COR-L47 (cell line): ENCODE measurements around the gene C16orf82.

Source experiments
- DNase-seq: peaks from one replicate; lab custom pipeline; 2025; lab: John Stamatoyannopoulos, UW

C16orf82 gene

DNA sequence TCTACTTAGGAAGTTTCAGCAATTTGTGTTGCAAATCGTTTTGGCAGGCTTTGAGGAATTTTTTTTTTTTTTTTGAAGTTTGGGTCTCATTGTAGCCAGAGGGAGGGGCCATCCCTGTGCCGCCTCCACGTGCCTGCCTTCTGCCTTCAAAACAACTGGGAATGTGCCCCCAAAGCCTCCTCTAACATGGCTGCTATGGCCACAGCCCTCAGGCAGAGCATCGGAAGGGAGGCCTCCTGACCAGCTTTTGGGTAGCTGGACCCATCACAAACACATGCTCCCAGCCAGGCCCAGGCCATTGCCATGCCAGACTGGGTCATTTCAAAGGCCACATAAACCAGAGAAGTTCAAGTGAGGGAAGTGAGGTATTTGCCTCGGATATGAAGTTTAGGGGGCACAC, 21.5 kb downstream of the C16orf82 start:
- no peak for DNase-seq

DNA sequence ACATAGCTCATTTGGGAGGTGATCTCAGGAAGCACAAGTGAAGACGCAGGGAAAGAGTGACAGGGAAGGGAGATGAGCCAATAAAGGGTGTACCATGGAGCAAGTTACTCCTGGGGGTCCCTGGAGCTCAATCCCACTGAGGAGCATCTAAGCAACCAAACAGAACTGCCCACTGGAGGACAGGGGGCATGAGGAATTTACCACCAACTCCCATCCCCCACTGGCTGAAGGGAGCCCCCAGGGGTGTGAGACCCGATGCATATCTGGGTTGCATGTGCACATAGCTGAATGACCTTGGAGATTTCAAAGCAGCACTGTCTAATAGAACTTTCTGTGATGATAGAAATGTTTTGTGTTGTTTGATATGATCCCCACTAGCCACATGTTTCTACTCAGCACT, 29.6 kb downstream of the C16orf82 start:
- no peak for DNase-seq

DNA sequence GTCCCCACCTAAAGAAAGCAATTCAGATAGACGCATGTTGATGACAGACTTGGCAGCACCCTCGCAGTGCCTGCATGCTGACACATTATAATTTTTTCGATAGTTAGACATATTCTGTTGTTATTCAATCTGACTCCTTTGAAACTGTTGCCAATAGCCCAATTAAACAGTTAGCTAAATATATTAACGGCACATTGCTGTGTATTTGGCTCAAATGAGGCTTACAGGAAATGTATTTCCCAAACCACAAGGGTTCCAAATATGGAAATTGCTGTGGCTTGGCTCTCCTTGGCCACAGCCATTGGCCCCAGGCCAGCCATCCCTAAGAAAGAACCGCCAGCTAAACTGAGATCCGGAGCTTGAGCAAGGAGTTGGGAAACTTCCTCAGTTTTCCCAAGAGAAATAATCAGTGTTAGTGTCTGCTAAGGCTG, 31.1 kb downstream of the C16orf82 start:
- no peak for DNase-seq

DNA sequence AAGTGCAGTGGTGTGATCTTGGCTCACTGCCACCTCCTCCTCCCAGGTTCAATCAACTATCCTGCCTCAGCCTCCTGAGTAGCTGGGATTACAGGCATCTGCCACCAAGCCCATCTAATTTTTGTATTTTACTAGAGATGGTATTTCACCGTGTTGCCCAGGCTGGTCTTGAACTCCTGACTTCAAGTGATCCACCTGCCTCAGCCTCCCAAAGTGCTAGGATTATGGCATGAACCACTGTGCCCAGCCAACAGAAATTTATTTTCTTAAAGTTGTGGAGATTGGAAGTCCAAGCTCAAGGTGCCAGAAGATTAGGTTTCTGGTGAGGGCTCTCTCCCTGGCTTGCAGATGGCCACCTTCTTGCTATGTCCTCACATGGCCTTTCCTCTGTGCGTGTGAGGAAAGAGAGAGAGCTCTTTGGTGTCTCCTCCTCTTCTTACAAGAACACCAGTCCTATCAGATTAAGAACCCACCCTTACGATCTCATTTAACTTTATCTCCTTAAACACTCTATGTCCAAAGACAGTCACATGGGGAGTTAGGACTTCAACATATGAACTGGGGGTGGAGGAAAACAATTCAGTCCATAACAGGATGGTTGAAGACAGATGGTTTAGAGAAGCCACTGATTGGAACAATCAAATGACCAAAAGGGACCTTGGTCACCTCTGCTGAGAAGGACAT, 31.8 kb downstream of the C16orf82 start:
- DNase-seq, result no peak

DNA sequence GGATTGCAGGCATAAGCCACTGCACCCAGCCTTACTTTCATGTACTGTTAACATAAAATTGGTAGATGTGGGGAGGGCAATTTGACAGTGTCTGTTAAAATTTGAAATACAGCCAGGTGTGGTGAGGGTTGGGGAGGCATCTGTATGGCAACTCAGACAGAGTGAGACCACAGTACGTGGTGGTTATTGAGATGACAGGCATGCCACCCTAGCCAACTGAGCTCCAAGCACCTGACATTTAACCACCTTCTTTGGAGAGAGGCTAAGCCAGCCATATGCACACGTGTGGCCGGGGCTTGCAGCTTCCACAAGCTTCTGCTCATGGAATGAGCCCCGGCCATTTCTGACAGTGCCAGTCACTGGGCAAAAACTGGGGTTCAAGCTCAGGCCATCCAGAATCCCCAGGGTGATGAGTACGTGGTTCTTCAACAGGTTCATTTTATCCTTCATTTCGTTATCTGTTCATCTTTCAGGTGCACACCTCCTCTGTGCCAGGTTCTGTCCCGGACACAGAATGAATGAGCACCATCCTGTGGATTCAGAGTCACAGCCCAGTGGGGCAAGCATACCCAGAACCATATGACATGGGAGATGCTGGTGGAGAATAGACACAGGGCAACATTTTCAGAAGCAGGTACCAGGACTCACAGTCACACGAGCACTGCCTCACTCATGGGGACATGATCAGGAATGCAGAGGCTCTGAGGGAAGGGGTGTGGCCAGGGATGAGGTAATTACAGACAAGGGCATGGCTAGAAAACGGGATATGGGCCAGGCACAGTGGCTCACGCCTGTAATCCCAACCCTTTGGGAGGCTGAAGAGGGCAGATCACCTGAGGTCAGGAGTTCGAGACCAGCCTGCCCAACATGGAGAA, 36.2 kb downstream of the C16orf82 start:
- DNase-seq, result no peak

DNA sequence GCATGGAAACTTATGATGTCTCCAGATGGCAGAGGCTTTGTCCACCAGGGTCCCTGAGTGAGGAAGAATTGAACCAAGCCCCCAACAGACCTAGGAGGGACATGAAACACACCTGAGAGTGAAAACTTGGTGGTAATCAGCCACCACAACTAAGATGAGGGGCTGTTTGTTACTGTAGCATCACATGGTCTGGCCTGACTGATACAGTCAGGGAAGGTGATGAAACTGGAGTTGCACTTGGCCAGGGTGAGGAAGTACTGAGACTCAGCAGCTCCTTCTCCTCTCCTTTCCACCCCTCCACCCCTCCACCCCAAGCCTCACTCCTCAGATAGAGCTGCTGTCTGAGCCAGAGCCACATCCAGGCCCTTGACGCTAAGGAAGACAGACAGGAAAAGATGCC, 37.2 kb downstream of the C16orf82 start:
- no peak for DNase-seq

DNA sequence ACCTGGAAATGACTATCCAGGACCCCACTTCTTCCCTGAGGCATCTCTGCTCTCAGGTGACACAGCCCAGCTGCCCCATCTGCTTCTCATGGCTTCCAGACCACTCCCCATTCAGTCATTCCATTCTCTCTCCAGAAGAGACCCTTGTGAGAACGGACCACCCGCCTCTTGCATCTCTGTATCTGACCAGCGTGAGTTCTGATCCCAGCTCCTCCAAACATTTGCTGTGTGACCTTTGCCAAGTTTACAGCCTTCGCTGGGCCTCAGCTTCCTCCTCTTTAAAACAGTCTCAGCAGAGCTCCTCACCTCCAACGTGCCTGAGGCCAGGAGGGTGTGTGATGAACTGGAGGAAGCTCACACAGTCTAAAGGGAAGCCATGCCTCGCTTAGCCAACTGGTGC, 39.6 kb downstream of the C16orf82 start:
- DNase-seq, result no peak

DNA sequence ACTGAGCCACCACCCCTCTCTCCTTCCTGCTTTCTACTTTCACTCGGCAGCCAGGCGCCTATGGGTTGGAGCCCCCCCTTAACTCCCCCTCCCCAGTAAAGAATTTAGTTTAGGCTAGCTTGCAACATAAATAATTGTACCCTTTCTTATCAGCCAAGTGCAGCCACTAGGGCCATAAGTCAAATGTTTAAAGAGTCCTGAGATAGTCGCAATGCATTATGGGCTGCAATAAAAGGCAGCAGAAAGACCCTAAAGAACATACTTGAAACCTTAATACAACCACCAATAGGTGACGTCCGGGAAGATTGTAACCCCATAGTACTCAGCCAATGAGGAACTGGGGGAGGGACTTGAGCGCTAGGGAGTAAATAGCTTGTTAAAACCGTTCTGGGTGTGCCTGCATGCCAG, 40.5 kb downstream of the C16orf82 start:
- DNase-seq, result no peak

DNA sequence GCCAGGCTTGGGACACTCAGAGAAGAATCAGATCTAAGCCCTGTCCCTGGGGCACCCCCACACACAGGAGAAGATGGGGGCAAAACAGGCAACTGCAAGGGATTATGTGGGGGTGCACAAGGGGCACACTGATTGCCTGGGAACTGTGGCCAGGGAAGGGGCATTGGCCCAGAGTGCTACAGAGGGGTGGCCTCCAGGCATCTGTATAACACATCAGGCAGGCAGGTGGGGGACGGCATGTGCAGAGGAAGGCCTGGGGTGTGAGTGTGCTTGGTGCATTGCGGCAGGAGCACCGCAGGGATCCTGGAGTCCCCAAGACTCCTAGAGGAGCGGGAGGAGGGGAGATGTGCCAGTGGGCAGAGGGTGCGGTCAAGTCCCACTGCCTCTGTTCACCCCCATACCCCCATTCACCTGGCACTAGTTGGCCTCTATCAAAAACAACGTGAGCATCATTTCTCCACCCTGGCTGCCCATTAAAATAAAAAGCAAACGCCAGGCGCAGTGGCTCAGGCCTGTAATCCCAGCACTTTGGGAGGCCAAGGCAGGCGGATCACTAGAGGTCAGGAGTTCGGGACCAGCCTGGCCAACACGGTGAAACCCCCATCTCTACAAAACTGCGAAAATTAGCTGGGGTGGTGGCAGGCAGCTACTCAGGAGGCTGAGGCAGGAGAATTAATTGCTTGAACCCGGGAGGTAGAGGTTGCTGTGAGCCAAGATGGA, 41.5 kb downstream of the C16orf82 start:
- no peak for DNase-seq

DNA sequence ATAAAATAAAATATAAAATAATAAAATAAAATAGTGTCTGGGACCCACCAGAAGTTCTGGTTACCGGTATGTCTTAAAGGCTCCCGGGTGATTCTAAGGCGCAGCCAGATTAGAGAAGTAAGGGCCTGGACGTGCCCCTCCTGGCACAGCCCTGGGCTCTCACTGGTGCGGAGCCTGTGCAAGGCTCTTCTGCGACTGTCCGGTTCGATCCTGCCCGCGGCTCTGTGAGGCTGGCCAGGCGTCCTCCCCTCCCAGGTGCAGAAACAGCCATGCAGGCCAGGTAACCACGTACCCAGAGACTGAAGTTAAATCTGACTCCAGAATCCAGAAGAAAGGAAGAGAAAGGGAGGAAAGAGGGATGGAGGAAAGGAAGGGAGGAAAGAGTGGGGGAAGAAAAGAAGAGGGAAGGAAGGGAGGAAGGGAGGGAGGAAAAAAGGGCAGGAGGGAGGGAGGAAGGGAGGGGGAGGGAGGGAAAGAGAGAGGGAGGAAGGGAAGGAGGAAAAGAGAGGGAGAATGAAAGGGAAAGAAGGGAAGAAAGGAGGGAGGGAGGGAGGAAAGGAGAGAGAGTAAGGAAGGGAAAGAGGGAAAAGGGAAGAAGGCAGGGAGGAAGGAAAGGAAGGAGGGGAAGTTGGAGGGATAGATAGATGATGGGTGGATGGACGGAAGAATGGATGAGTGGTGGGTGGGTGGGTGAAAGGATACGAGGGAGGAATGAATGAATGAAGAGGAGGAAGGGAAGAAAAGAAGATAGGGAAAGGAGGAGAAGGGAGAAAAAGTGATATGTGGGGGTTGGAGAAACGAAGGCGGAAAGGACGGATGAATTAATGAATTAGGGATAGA, 42.3 kb downstream of the C16orf82 start:
- no peak for DNase-seq

DNA sequence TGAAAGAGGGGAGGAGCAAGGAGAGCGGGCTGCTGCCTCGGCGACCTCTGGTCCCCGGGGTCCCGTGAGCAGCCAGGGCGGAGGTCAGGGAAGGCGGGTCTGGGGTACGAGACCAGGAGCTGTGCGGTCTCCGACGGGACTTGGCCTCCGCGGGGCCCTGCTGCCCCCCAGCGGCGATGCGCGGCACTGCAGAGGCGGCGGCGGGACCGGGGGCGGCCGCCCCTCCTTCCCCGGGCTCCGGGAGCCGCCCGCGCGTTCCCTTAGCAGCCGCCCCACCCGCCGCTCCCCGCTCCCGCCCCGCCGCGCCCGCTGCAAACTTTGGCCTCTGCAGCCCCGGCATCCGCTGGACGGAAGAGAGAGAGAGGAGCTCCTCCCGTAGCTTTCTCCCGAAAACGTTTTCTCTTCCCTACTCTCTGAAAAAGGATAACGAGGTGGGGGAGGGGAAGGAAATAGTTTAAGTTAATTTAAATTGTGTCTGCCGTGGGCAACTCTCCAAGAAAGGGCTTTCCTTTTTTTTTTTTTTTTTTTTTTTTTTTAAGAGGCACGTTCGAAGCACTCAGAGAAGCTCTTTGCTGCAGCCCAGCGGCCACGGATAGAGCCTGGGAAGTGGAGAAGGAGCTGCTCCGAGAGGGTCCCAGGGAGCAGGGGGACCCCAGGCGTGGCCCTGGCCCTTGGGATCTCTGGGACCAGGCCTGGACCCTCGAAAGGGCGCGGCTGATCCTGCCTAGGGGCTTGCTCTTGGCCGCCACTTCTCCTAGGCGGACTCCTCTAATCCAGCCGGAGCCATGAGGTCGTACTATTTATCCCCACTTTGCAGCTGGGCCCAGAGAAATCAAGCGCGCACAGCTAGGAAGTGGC, 43.2 kb downstream of the C16orf82 start:
- DNase-seq, result no peak

DNA sequence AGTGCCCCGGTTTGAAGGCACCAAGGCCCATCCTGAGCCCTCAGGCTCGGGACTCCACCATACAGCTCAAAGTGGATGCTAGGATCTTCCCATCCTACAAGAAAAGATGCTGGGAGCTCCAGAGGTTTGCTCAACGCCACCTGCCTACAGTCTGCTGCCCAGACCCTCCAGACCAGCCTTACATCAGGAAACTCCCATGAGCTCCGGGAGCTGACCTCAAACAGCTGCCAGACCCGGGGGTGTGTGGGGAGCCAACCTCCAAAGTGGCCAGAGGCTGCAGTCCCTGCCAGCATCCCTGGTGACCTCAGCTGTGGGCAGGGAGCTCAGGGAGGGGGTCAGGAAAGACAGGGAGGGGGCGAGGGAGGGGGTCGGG, 43.8 kb downstream of the C16orf82 start:
- DNase-seq, result no peak

DNA sequence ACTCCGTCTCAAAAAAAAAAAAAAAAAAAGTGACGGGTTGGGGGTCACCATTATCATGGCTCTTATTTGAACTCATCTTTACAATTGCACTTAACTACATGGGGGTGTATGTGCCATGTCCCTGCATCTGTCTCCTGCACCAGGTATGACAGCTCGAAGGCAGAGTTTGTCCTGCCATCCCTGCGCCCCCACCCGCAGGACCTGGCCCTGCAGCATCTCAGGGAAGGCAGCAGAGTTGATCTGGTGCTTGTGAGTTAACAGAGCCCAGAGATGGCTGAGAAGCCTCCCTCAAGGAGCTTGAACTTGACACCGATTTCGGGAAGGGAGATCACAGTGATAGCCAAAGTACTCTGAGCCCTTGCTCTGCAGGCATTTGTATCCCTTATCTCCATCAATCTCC, 44.8 kb downstream of the C16orf82 start:
- DNase-seq, result no peak

DNA sequence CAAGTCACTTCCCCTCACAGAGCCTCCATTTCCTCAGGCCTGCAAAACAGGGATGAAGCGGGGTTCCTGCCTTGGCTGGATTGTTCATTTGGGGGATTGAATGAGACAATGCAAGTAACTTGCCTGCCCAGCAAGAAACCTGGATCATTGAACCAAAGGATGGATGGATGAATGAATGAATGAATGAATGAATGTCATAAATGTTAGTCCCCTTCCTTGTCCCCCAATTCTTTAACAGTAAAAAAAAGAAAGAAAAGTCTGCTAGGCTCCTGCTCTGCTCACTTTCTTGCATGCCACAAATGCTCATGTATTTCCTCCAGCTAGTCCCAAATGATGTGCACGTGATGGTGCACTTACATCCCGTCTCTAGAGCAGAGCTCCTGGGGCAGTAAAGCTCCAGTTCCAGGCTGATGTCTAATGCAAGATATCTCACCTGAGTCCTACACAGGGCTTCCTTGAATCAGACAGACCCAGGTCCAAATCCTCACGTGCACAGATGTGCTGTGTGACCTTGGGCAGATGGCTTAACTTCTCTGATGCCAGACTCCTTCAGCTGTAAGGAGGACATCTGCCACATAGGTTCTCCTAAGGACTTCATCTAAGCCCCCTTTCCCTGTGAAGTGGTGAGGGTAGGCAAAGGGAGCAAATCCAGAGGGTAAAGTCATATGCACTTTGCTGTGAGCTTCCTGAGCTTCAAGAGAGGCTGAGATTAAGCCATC, 45.5 kb downstream of the C16orf82 start:
- no peak for DNase-seq

DNA sequence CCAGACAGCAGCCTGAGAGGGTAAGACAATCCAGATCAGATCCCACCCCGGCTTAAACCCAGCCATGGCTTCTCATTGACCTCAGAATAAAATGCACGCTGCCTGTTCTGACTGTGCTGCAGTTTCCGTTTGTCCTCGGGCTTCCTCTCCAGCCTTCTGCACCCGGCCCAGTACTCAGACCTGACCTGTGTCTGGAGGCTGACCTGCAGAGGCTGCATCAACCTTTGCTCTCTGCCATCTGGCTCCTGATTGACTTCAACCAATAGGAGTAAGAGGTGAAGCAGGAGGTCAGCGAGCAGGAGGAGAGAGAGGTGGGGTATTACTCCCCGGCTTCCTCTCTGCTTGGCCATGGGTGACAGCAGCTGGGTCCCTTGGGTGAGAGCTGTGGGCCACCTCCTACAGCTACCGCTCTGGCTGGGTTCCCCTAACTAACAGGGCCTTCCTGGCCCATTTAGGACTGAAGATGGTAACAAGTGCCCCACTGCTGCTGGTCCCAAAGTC, 46.7 kb downstream of the C16orf82 start:
- DNase-seq, result no peak

DNA sequence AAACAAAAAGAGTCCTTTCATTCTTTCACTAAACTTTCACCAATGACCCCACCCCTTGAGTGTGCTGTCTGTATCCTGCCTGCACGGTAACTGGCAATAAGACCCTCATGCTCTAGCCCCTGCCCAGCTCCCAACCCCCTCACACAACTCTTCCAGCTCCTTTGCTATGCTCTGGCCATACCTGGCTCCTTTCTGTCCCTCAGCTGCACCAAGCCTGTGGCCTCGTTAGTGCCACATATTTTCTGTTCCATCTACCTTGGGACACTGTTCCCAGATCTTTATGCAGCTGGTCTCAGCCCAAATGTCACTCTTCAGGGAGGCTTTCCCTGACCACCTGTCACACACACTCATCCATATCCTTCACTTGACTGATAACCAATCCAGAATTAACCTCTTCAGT, 47.3 kb downstream of the C16orf82 start:
- DNase-seq, result no peak

DNA sequence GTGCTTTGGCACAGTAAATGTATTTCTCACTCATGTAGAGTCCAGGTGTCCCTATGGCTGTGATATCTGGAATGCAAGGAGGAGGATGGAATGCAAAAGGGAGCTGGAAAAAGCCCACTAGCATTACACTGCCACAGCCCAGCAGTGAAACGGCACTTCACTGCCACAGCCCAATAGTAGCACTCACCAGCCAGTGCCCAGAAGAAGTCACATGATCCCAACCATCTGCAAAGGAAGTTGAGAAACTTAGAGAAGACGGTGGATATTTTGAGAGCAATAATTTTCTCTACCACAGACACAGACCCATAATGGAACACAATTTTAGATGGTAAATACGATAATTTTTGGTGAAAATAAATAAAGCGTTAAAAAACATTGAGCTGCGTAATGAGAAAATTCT, 51.8 kb downstream of the C16orf82 start:
- no peak for DNase-seq
